DOHH2 (cell line): ENCODE data around the gene SHC4.

Experiments used
- EZH2phosphoT487 ChIP-seq: fragments of 200-600 bp; sonication (generic); IDR thresholded peaks from 2 replicates; pipeline ENCODE4 v1.6.1; 2017; ENCODE audit warnings: borderline replicate concordance, mild to moderate bottlenecking, antibody characterized with exemption, low read length, moderate library complexity, mixed read lengths
- TF ChIP-seq, protein P1 (sequence below): fragments of 200-600 bp; sonication (generic); IDR thresholded peaks from one replicate; pipeline ENCODE4 v1.5.1; 2014; ENCODE audit warnings: antibody characterized with exemption, mild to moderate bottlenecking, low read depth, low read length; ENCODE audit not compliant: poor library complexity, severe bottlenecking

DNA sequence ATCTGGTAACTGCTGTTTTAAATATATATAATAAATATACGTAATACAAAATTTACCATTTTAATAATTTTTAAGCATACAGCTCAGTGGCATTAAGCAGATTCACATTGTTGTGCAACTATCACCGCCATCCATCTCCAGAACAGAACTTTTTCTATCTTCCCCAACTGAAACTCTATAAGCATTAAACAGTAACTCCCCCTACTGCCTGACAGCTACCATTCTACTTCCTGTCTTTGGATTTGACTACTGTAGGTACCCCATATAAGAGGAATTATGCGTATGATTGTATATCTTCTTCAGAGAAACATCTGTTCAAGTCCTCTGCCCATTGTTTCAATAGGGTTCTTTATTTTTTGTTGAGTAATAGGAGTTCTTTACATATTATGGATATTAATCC is 49.0 kb downstream of the SHC4 start:
- TF ChIP-seq, protein P1, sequence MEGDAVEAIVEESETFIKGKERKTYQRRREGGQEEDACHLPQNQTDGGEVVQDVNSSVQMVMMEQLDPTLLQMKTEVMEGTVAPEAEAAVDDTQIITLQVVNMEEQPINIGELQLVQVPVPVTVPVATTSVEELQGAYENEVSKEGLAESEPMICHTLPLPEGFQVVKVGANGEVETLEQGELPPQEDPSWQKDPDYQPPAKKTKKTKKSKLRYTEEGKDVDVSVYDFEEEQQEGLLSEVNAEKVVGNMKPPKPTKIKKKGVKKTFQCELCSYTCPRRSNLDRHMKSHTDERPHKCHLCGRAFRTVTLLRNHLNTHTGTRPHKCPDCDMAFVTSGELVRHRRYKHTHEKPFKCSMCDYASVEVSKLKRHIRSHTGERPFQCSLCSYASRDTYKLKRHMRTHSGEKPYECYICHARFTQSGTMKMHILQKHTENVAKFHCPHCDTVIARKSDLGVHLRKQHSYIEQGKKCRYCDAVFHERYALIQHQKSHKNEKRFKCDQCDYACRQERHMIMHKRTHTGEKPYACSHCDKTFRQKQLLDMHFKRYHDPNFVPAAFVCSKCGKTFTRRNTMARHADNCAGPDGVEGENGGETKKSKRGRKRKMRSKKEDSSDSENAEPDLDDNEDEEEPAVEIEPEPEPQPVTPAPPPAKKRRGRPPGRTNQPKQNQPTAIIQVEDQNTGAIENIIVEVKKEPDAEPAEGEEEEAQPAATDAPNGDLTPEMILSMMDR = no peak
- no peak for TF ChIP-seq EZH2phosphoT487
